Measurements from ENCODE around the gene CD2AP.

CD2AP gene

DNA sequence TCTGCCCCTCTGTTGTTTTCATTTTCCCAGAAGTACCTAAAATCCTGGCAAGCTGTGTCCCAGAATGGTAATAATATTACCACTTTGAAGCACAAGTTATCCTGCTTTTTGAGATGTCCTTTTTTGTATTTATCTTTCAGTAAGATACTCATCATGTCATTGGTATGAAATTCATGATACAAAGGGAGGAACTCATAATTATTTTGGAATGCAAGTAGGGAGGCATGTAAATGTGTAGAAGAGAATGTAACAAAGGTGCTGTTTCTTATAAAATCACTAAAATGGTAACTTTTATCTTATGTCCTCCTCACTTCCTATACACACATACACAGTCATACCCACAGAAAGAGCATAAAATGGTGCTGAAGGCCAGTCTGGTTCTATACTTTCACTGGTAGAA is 109.9 kb downstream of the CD2AP start:
- TF ChIP-seq, protein P1, sequence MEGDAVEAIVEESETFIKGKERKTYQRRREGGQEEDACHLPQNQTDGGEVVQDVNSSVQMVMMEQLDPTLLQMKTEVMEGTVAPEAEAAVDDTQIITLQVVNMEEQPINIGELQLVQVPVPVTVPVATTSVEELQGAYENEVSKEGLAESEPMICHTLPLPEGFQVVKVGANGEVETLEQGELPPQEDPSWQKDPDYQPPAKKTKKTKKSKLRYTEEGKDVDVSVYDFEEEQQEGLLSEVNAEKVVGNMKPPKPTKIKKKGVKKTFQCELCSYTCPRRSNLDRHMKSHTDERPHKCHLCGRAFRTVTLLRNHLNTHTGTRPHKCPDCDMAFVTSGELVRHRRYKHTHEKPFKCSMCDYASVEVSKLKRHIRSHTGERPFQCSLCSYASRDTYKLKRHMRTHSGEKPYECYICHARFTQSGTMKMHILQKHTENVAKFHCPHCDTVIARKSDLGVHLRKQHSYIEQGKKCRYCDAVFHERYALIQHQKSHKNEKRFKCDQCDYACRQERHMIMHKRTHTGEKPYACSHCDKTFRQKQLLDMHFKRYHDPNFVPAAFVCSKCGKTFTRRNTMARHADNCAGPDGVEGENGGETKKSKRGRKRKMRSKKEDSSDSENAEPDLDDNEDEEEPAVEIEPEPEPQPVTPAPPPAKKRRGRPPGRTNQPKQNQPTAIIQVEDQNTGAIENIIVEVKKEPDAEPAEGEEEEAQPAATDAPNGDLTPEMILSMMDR (IDR thresholded peaks at IDR 0.05; ENCODE audit: insufficient read depth, low read depth, low read length, missing control alignments) = no peak
- no peak for DNase-seq (ENCODE audit: low read depth)
- H3K4me3 ChIP-seq (ENCODE audit: low read depth, low read length) = no peak overlapping the region

DNA sequence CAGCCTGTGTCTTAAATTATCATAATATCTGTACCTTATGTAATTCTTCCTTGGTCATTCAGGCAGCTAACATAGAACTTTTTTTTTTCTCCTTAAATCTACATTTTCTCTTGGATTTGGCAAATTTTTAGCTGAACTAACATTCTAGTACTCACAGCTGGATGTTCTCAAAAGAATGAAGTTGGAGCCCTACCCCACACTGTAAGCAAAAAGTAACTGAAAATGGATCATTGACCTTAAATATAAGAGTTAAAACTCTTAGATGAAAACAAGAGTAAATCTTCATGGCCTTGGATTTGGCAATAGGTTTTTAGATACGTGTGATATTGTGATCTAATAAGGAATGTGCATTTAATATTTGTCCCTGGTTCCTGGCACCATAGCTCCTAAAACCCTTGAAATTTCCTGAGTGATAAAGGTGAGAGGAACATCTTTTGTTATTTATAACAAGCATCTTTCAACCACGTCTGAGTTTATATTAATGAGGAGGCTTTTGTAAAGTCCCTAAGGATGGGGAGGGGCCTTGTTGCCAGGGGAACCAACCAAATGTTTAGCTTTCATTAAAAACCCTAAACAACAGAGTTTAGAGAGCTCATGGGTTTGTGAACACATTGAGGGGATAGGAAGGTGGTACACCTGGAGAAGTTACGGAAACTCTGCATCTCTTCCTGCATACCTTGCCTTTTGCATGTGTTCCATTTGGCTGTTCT is 114.7 kb downstream of the CD2AP start:
- H3K4me3 ChIP-seq (ENCODE audit: low read depth, low read length) = no peak overlapping the region
- TF ChIP-seq, protein P1 (IDR thresholded peaks at IDR 0.05; ENCODE audit: insufficient read depth, low read depth, low read length, missing control alignments) = no peak
- no peak for DNase-seq (ENCODE audit: low read depth)

DNA sequence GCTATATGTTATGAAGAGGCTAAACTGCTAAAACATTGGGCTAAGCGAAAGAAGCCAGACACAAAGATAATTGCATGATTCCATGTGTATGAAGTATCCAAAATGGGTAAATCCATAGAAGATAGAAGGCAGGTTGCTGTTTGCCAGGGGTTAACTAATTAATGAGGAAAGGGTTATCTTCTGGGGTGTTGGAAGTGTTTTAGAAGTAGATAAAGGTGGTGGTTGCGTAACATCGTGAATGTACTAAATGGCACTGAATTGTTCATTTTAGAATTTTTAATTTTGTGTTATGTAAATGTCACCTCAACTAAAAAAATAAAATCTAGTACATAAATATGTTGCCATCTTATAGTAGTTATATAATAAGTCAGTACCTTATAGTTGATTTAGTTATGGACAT is 116.4 kb downstream of the CD2AP start:
- TF ChIP-seq, protein P1 (IDR thresholded peaks at IDR 0.05; ENCODE audit: insufficient read depth, low read depth, low read length, missing control alignments) = no peak
- DNase-seq (ENCODE audit: low read depth) = no peak
- H3K4me3 ChIP-seq (ENCODE audit: low read depth, low read length) = no peak overlapping the region

DNA sequence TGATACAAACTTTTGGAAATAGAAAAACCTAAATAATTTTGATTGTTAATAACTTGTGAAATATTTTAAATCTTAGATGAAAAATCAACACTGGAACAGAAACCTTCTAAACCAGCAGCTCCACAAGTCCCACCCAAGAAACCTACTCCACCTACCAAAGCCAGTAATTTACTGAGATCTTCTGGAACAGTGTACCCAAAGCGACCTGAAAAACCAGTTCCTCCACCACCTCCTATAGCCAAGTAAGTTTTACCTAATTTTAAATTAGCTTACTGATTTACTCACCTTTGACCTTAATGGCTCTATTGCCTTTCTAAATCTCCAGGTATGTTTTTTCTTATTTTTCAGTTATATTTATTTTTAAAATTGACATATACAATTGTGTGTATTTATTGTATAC is 118.2 kb downstream of the CD2AP start:
- no peak for DNase-seq (ENCODE audit: low read depth)
- TF ChIP-seq, protein P1 (IDR thresholded peaks at IDR 0.05; ENCODE audit: insufficient read depth, low read depth, low read length, missing control alignments) = no peak
- no peak overlapping the region for H3K4me3 ChIP-seq (ENCODE audit: low read depth, low read length)

DNA sequence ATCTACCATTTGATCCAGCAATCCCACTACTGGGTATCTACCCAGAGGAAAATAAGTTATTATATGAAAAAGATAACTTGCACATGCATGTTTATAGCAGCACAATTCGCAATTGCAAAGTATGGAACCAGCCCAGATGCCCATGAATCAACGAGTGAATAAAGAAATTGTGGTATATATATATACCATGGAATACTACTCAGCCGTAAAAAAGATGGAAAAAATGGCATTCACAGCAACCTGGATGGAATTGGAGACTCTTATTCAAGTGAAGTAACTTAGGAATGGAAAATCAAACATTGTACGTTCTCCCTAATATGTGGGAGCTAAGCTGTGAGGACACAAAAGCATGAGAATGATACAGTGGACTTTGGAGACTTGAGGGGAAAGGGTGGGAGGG is 120.8 kb downstream of the CD2AP start:
- H3K4me3 ChIP-seq (ENCODE audit: low read depth, low read length) = no peak overlapping the region
- DNase-seq (ENCODE audit: low read depth) = no peak
- TF ChIP-seq, protein P1 (IDR thresholded peaks at IDR 0.05; ENCODE audit: insufficient read depth, low read depth, low read length, missing control alignments) = no peak

DNA sequence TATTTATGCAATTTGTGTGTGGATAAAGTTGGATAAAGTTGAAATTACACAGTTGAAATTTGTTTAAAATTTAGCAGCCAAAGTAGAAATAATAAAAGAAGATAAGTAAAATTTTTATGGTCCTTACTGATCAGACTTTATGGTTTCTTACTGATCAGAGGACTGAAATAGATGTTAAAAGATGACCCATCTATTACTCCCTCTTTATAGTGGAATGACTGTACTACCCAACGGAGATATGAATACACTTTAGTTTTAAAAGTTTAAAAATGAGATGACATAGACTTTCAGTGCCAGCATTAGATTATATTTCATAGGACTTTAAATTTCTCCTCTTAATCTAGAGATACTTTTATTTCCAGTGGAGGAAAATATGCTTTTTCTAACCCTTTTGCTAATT is 121.9 kb downstream of the CD2AP start:
- no peak overlapping the region for H3K4me3 ChIP-seq (ENCODE audit: low read depth, low read length)
- TF ChIP-seq, protein P1 (IDR thresholded peaks at IDR 0.05; ENCODE audit: insufficient read depth, low read depth, low read length, missing control alignments) = no peak
- no peak for DNase-seq (ENCODE audit: low read depth)

DNA sequence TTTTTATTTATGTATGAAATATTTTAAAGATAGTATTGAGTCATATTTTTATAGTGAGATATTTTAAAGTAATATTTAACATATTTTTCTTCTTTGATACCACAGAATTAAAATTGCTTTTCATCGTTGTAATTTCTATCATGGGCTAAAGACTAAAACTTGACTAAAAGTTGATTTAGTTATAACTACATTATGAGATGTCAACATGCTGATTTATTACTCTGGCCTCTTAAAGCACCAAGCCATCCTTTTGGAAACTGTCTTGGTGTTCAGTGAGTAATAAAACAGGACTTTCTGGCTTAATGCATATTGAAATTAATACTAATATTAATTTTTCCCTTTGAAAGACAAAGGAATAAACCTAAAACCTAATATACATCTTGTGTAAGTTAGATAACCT is 125.6 kb downstream of the CD2AP start:
- H3K4me3 ChIP-seq (ENCODE audit: low read depth, low read length) = no peak overlapping the region
- no peak for DNase-seq (ENCODE audit: low read depth)
- TF ChIP-seq, protein P1 (IDR thresholded peaks at IDR 0.05; ENCODE audit: insufficient read depth, low read depth, low read length, missing control alignments) = no peak
